Transverse colon (tissue), 4 donors: ENCODE measurements around the gene GBX2. TPM values are rescaled to one million over a fixed set of nuclear protein-coding genes. Genes with fewer than 3 reads are reported as not detected.

Experiments
- DNase-seq: peaks from one replicate; pipeline ENCODE4 v3.0.0-alpha.2; 2019
- H3K27ac ChIP-seq, 4 donors: fragments of 200-600 bp; sonication (generic); 2 replicates each; pipeline ENCODE4 v1.5.1; 2016 to 2018; ENCODE audit warnings: inconsistent platforms in 4 of 4
- H3K27me3 ChIP-seq: fragments of 200-600 bp; sonication (generic); 2 replicates; pipeline ENCODE4 v1.5.1; 2017; ENCODE audit warnings: inconsistent platforms
- H3K36me3 ChIP-seq, 4 donors: fragments of 200-600 bp; sonication (generic); 2 replicates each; pipeline ENCODE4 v1.5.1; 2017 to 2019; ENCODE audit warnings: inconsistent platforms in 4 of 4
- H3K4me1 ChIP-seq, 4 donors: fragments of 200-600 bp; sonication (generic); 2 replicates each; pipeline ENCODE4 v1.5.1; 2017 to 2020; ENCODE audit warnings: inconsistent platforms in 4 of 4
- H3K4me3 ChIP-seq, 4 donors: fragments of 200-600 bp; sonication (generic); 1 replicate in 1 of 4; 2 replicates in 3 of 4; pipeline versions ENCODE4 v1.5.1 to v1.6.1; 2017 to 2019; ENCODE audit warnings: inconsistent platforms in 4 of 4
- H3K9me3 ChIP-seq, 2 donors: fragments of 200-600 bp; sonication (generic); 2 replicates each; pipeline ENCODE4 v1.5.1; 2017 to 2019; ENCODE audit warnings: inconsistent platforms in 2 of 2
- EP300 ChIP-seq: sonication (generic); formaldehyde crosslinking; IDR thresholded peaks from one replicate; pipeline ENCODE4 v1.6.1; 2017; ENCODE audit warnings: antibody characterized with exemption, low read depth
- POLR2A ChIP-seq: fragments of 450-650 bp; IDR thresholded peaks from one replicate; pipeline ENCODE4 v1.6.1; 2016; ENCODE audit warnings: antibody characterized with exemption, mild to moderate bottlenecking, moderate library complexity
- POLR2AphosphoS5 ChIP-seq, 3 donors: sonication (generic); formaldehyde crosslinking; IDR thresholded peaks; one replicate each; pipeline ENCODE4 v1.6.1; 2016; ENCODE audit warnings: antibody characterized with exemption in 3 of 3
- WGBS, 2 donors: methylation state at CpG; one replicate each; pipeline ENCODE4 v1.1.5; 2018; ENCODE audit warnings: low coverage in 1 of 2; 5-methylcytosine and 5-hydroxymethylcytosine counted together
- in situ Hi-C, 4 donors: fragments of 200-750 bp; cut with MboI; loops; one replicate each; pipeline versions ENCODE4 v1.15.0 to v1.15.1; 2017; ENCODE audit warnings: low sequenced_read_pairs in 3 of 4, low pct_ligation_motif_present in 1 of 4, low pct_unique_long_range_greater_than_20kb in 1 of 4
- intact Hi-C: fragments of 100-400 bp; cut with DNase I; formaldehyde crosslinking; loops from one replicate; pipeline ENCODE4 v1.15.1; 2023; ENCODE audit warnings: low total_unique reads
- total RNA-seq, 4 donors: library from RNA; depleted of rRNA; stranded (reverse); fragments of >200 nt; gene quantifications; one replicate each; pipeline ENCODE4 v1.1.0, GENCODE V29; 2016
- TF ChIP-seq, protein P1 (sequence below), 5 experiments: fragments of 200-600 bp in 3 of 5; fragments of 450-650 bp in 2 of 5; sonication (generic) in 3 of 5; IDR thresholded peaks; 1 replicate in 2 of 5; 2 replicates in 3 of 5; pipeline ENCODE4 v1.5.1; 2016 to 2017; ENCODE audit warnings: antibody characterized with exemption in 5 of 5, inconsistent platforms in 3 of 5, mild to moderate bottlenecking in 2 of 5, moderate library complexity in 1 of 5

Gene GBX2
- total RNA-seq, 4 donors from 2014 or later: not detected

DNA sequence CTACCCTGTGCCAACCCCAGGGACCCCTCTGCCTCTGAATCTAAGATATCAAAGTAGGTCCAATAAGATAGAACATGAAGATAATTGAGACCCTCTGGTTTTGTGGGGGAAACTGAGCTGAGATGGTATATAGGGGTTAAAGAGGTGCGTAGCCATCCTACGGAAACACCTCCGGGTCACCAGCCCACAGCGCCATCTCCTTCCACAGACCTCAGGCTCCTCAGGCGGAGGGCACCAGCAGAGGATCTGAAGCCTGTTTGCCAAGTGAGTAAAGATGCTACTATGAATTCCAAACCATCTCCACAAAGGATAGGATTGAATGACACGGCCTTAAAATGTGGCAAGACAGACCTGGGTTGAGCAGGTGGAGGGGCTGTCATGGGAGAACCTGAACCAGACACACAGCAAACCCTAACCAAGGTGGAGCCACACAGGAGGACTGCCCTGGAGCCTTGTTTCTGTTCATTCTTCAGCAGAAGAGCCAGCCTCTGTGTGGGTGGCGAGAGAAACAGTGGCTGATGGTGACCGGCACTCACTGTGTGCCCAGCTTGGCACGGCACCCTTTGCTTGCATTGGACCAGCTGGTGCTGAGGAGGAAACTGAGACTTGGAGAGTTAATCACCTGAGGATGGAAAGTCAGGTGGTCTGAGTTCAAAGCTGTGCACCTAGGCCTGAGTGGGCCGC is 10.2 kb downstream of the GBX2 start:
- WGBS, 2 donors: 77% methylated on average over 10 of the region's 10 CpGs; no CpG with 5 or more reads in 1 of the 2 donors
- in situ Hi-C loops (no loop called here), intact Hi-C loops (no loop called here)
- no peak for TF ChIP-seq POLR2A
- no peaks in the 10 kb centered on the region for H3K36me3 ChIP-seq
- no peak for DNase-seq
- peaks cover 55% of the 10 kb centered on the region for H3K27me3 ChIP-seq
- H3K27ac ChIP-seq: no peak overlapping the region
- no peak overlapping the region for H3K4me3 ChIP-seq
- H3K9me3 ChIP-seq: peaks cover 0 to 5% of the 10 kb centered on the region in 2 donors
- peaks cover 0 to under 1% (median under 1%) of the 10 kb centered on the region in 4 donors for H3K4me1 ChIP-seq

DNA sequence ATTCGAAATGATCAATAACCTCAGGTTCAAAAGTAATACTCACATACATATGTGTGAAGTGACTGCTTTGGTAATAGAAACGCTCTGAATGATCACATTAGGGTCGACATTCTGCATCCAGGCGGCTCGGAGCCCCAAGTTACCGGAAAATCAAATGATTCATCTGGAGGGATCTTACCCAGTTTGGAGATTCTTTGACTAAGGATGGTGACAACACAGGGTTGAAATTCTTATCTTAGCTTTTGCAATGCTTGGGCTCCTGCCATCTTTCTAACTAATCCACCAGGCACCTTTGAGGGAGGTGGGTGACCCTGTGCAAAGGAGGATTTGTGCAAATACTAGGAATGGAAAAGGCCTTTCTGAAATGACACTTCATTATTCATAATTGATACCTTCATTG is 10.8 kb downstream of the GBX2 start:
- in situ Hi-C loops: no loop called here
- no peak for DNase-seq
- H3K27ac ChIP-seq: no peak overlapping the region
- H3K4me3 ChIP-seq: no peak overlapping the region
- peaks cover 5 to 9% of the 10 kb centered on the region in 2 donors for H3K9me3 ChIP-seq
- H3K27me3 ChIP-seq: peaks cover 49% of the 10 kb centered on the region
- WGBS, 2 donors: 83 to 100% methylated on average over 1 to 6 of the region's 6 CpGs
- H3K36me3 ChIP-seq: no peaks in the 10 kb centered on the region
- intact Hi-C loops: no loop called here
- H3K4me1 ChIP-seq: no peaks in the 10 kb centered on the region
- no peak for TF ChIP-seq EP300

DNA sequence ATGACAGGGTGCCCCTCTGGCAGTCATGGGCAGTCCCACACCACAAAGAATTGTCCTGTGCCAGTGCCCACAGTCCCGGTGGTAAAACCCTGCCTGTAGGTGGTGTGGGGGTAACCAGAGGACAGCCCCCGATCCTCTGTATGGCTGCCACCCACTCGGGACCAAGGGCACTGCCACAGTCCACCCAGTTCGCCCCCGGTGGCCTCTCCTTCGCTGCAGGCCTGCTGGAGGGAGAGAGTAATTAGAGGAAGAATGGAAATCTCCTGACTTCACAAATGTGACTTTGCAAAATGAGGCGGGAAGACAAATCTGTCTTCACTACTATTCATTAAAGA is 11.4 kb downstream of the GBX2 start:
- Histone ChIP-seq H3K36me3 (no peaks in the 10 kb centered on the region), H3K27me3 (peaks cover 44% of the 10 kb centered on the region), H3K27ac (no peak overlapping the region), H3K9me3 (peaks cover 6 to 12% of the 10 kb centered on the region in 2 donors), H3K4me3 (no peak overlapping the region), H3K4me1 (no peaks in the 10 kb centered on the region)
- no peak for DNase-seq
- intact Hi-C loops (no loop called here), in situ Hi-C loops (no loop called here)
- TF ChIP-seq POLR2A: no peak
- TF ChIP-seq POLR2AphosphoS5 (IDR thresholded peaks at IDR 0.05): no peak
- TF ChIP-seq, protein P1, sequence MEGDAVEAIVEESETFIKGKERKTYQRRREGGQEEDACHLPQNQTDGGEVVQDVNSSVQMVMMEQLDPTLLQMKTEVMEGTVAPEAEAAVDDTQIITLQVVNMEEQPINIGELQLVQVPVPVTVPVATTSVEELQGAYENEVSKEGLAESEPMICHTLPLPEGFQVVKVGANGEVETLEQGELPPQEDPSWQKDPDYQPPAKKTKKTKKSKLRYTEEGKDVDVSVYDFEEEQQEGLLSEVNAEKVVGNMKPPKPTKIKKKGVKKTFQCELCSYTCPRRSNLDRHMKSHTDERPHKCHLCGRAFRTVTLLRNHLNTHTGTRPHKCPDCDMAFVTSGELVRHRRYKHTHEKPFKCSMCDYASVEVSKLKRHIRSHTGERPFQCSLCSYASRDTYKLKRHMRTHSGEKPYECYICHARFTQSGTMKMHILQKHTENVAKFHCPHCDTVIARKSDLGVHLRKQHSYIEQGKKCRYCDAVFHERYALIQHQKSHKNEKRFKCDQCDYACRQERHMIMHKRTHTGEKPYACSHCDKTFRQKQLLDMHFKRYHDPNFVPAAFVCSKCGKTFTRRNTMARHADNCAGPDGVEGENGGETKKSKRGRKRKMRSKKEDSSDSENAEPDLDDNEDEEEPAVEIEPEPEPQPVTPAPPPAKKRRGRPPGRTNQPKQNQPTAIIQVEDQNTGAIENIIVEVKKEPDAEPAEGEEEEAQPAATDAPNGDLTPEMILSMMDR (IDR thresholded peaks at IDR 0.05): no peak
- no peak for TF ChIP-seq EP300
- WGBS, 2 donors: 82 to 85% methylated on average over 2 to 7 of the region's 7 CpGs

DNA sequence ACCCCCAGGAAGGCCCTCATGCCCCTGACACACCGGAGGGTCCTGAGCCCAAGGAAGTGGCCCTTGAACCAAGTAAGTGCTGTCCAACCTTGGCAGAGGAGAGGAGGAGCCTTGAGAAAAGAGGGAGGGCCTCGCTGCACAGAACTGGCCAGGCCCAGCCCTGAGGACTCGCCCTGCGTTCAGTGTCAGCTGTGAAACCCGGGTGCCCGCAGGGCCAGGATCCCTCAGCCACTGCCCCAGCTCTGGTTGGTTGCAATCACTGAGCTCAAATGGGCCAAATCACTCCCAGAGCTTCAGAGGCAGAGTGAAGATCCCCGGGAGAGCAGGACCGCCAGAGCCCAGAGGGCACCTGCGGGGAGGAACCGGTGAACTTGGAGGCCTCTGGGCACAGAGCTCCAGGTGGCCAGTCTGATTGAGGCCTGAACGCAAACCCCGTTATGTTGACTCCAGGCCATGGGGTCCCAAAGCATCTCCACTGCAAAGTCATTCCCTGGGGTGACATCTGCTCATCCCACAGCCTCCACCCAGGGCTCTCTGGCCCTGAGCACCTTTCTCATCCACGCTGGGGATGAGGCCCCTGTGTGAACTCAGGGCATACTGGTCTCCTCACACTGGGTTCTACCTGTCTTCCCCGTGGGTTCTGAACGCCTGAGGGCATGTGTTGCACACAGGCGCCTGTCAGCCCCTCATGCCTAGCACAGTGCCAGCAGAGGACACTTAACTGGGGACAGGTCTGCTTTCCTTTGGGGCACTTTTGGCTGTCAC is 11.9 kb downstream of the GBX2 start:
- H3K4me1 ChIP-seq: no peaks in the 10 kb centered on the region
- no peak overlapping the region for H3K27ac ChIP-seq
- peaks cover 38% of the 10 kb centered on the region for H3K27me3 ChIP-seq
- intact Hi-C loops (no loop called here), in situ Hi-C loops (no loop called here)
- no peak overlapping the region for H3K4me3 ChIP-seq
- TF ChIP-seq EP300 (no peak), POLR2AphosphoS5 (IDR thresholded peaks at IDR 0.05) (no peak), POLR2A (no peak)
- TF ChIP-seq, protein P1 (IDR thresholded peaks at IDR 0.05): no peak
- DNase-seq: no peak
- H3K36me3 ChIP-seq: no peaks in the 10 kb centered on the region
- WGBS, 2 donors: 82% methylated on average over 16 of the region's 16 CpGs; no CpG with 5 or more reads in 1 of the 2 donors
- H3K9me3 ChIP-seq: peaks cover 6 to 14% of the 10 kb centered on the region in 2 donors

DNA sequence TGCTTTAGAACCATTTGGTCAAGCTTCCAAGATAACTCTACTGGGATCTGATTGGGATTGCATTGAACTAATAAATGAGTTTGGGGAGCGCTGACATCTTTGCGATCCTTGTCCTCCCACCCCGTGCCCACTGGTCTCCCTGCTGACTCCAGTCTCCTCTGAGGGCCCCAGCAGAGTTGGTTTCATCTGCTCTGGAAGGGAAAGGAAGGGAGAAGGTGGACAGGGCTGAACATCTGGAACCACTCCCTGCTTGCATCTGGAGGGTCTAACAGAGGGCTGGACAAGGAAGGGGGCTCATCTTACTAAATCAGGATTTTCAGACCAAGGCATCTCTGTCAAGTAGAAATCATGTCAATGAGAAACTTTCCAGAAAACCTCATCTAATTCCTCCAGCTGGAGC is 12.8 kb downstream of the GBX2 start:
- Histone ChIP-seq H3K36me3 (no peaks in the 10 kb centered on the region), H3K27me3 (peaks cover 29% of the 10 kb centered on the region)
- in situ Hi-C loops: no loop called here

More for the DNA sequence above, 12.8 kb downstream of the GBX2 start:
- TF ChIP-seq POLR2A: no peak
- intact Hi-C loops: no loop called here
- Histone ChIP-seq H3K27ac (no peak overlapping the region), H3K4me1 (no peaks in the 10 kb centered on the region), H3K9me3 (peaks cover 6 to 18% of the 10 kb centered on the region in 2 donors), H3K4me3 (no peak overlapping the region)
- WGBS, 2 donors: 71 to 72% methylated on average over 3 of the region's 3 CpGs
- no peak for DNase-seq
